Mucosa of stomach (tissue), 1 donor: ENCODE data around the gene DCLRE1C.
"Not testable (repeated sequence)": the region's sequence is repeated elsewhere in the genome, so short reads cannot be mapped to it uniquely, and the experiment has no call there.

Experiments
- H3K27me3 ChIP-seq: one replicate; pipeline ENCODE4 v1.7.0; 2013; ENCODE audit warnings: mild to moderate bottlenecking, low read length; ENCODE audit not compliant: control insufficient read depth, insufficient read depth
- H3K36me3 ChIP-seq: one replicate; pipeline ENCODE4 v1.7.0; 2013; ENCODE audit warnings: low read length; ENCODE audit not compliant: control insufficient read depth, insufficient read depth
- H3K4me1 ChIP-seq: one replicate; pipeline ENCODE4 v1.7.0; 2013; ENCODE audit warnings: mild to moderate bottlenecking, low read length; ENCODE audit not compliant: control insufficient read depth, insufficient read depth
- H3K4me3 ChIP-seq: one replicate; pipeline ENCODE4 v1.7.0; 2013; ENCODE audit warnings: low read length
- H3K9ac ChIP-seq: one replicate; pipeline ENCODE4 v1.7.0; 2013; ENCODE audit warnings: mild to moderate bottlenecking, low read length, moderate library complexity
- H3K9me3 ChIP-seq: one replicate; pipeline ENCODE4 v1.7.0; 2013; ENCODE audit warnings: mild to moderate bottlenecking, low read length, moderate library complexity; ENCODE audit not compliant: control insufficient read depth
- donor health status: Pancreatic carcinoma.

The DCLRE1C gene

DNA sequence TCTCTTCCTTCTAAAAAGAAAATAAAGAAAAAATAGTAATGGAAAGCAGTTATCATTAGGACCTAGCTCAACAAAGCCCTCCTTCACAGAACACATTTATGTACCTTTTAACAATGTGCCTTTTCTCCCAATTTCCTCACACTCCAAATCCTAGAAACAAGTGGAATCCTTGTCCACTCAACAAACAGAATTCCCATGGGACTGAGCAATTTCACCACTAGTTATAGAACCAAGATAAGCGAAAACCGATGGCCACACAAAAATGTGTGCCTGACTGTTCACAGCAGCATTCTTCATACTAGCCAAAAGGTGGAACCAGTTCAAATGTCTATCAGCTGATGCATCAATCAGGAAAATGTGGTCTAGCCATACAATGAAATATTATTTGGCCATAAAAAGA lies 17.3 kb downstream of the DCLRE1C start:
- Histone ChIP-seq H3K9me3 (no peaks in the 10 kb centered on the region), H3K36me3 (no peaks in the 10 kb centered on the region), H3K27me3 (no peaks in the 10 kb centered on the region), H3K4me1 (no peaks in the 10 kb centered on the region), H3K4me3 (no peak overlapping the region), H3K9ac (no peak overlapping the region)

- Histone ChIP-seq H3K9me3 (no peaks in the 10 kb centered on the region), H3K36me3 (peaks cover 2% of the 10 kb centered on the region), H3K4me3 (no peak overlapping the region), H3K4me1 (no peaks in the 10 kb centered on the region), H3K9ac (no peak overlapping the region), H3K27me3 (no peaks in the 10 kb centered on the region)
Observed at GRCh38 chr10:14930610-14931009, 23.3 kb downstream of the DCLRE1C start.

DNA sequence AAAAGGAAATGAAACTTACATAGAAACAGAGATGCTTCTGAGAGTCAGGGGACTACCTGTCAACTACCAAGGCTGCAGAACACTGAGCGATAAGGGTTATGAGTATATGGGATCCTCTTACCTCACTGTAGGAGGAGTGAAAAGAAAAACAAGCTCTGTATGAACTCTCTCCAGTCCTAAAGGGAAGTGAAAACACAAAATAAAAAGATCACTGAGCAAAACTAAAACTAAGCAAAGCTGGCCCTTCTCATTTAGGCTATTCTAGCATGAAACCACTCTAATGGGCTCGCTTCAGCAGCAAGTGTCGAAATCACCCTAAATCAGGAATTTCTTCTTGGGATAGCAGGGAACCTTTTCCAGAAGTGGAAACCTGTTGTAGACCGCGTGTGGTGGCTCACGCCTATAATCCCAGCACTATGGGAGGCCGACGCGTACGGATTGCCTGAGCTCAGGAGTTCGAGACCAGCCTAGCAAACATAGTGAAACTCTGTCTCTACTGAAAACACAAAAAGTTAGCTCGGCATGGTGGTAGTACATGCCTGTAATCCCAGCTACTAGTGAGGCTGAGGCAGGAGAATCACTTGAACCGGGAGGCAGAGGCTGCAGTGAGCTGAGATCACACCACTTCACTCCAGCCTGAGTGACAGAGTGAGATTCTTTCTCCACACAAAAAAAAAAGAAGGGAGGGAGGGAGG lies 27.0 kb downstream of the DCLRE1C start:
- Histone ChIP-seq H3K4me3 (no peak overlapping the region), H3K9ac (no peak overlapping the region), H3K36me3 (peaks cover 13% of the 10 kb centered on the region), H3K9me3 (no peaks in the 10 kb centered on the region), H3K4me1 (no peaks in the 10 kb centered on the region), H3K27me3 (no peaks in the 10 kb centered on the region)

GRCh38 chr10:14926061-14926470 lies 27.8 kb downstream of the DCLRE1C start:
- peaks cover 13% of the 10 kb centered on the region for H3K36me3 ChIP-seq
- no peaks in the 10 kb centered on the region for H3K27me3 ChIP-seq
- H3K9me3 ChIP-seq = no peaks in the 10 kb centered on the region
- no peaks in the 10 kb centered on the region for H3K4me1 ChIP-seq
- H3K4me3 ChIP-seq = no peak overlapping the region
- H3K9ac ChIP-seq = no peak overlapping the region

GRCh38 chr10:14925268-14925667 lies 28.6 kb downstream of the DCLRE1C start:
- Histone ChIP-seq H3K4me3 (no peak overlapping the region), H3K9me3 (no peaks in the 10 kb centered on the region), H3K36me3 (peaks cover 13% of the 10 kb centered on the region), H3K27me3 (no peaks in the 10 kb centered on the region), H3K4me1 (no peaks in the 10 kb centered on the region), H3K9ac (no peak overlapping the region)

DNA sequence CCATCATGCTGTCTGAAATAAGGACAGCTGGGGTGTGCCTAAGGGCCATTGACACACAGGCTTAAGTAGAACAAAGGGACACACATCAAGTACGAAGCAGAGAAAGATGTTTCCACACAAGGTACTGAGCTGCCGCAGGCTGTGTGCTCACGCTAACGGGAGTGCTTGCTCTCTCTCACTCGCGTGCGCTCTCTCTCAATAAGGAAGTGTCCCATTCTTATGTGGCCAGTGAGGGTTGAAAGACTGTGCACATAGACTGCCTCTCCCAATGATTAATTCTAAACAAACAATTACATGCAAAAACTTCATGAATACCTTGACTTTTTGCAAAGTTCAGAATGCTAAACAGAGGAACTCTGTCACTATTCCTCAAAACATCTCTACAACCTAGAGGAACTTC lies 29.9 kb downstream of the DCLRE1C start:
- no peaks in the 10 kb centered on the region for H3K9me3 ChIP-seq
- no peak overlapping the region for H3K4me3 ChIP-seq
- H3K9ac ChIP-seq = no peak overlapping the region
- H3K27me3 ChIP-seq = no peaks in the 10 kb centered on the region
- peaks cover 13% of the 10 kb centered on the region for H3K36me3 ChIP-seq
- no peaks in the 10 kb centered on the region for H3K4me1 ChIP-seq

DNA sequence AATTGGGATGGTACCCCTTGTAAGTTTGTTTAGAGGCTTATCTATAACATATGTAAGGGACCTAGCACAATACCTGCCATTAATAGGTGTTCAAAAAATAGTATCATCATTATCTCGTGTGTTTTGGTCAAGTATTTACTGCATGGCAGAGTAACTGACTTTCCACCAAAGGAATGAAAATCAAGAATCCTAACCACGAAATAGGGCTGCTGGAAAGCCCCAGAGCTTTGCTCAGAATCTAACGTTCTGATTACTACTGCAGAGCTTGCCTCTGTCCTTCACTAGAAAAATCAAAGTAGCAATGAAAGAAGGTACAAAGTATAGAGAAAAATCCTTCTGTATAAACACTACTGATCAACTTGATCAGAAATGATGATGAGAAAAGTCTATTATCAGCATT lies 34.9 kb downstream of the DCLRE1C start:
- H3K27me3 ChIP-seq = no peaks in the 10 kb centered on the region
- H3K4me1 ChIP-seq = no peaks in the 10 kb centered on the region
- H3K9me3 ChIP-seq = no peaks in the 10 kb centered on the region
- peaks cover 8% of the 10 kb centered on the region for H3K36me3 ChIP-seq
- H3K4me3 ChIP-seq = no peak overlapping the region
- H3K9ac ChIP-seq = no peak overlapping the region

GRCh38 chr10:14917827-14918226 lies 36.1 kb downstream of the DCLRE1C start:
- Histone ChIP-seq H3K27me3 (no peaks in the 10 kb centered on the region), H3K9me3 (no peaks in the 10 kb centered on the region), H3K9ac (no peak overlapping the region), H3K36me3 (peaks cover 4% of the 10 kb centered on the region), H3K4me3 (no peak overlapping the region), H3K4me1 (no peaks in the 10 kb centered on the region)

GRCh38 chr10:14916600-14916999 lies 37.3 kb downstream of the DCLRE1C start:
- peaks cover 4% of the 10 kb centered on the region for H3K36me3 ChIP-seq

GRCh38 chr10:14911801-14912200 lies 42.1 kb downstream of the DCLRE1C start:
- H3K9me3 ChIP-seq = no peaks in the 10 kb centered on the region
- H3K9ac ChIP-seq = no peak overlapping the region
- H3K27me3 ChIP-seq = no peaks in the 10 kb centered on the region
- peaks cover 7% of the 10 kb centered on the region for H3K36me3 ChIP-seq
- H3K4me1 ChIP-seq = no peaks in the 10 kb centered on the region
- H3K4me3 ChIP-seq = no peak overlapping the region

More at GRCh38 chr10:14916600-14916999, 37.3 kb downstream of the DCLRE1C start:
- H3K4me3 ChIP-seq = no peak overlapping the region
- no peaks in the 10 kb centered on the region for H3K4me1 ChIP-seq
- H3K9me3 ChIP-seq = no peaks in the 10 kb centered on the region
- H3K9ac ChIP-seq = no peak overlapping the region
- H3K27me3 ChIP-seq = no peaks in the 10 kb centered on the region

GRCh38 chr10:14910953-14911352 lies 42.9 kb downstream of the DCLRE1C start:
- peaks cover 7% of the 10 kb centered on the region for H3K36me3 ChIP-seq
- no peaks in the 10 kb centered on the region for H3K9me3 ChIP-seq
- H3K4me3 ChIP-seq = no peak overlapping the region
- H3K4me1 ChIP-seq = no peaks in the 10 kb centered on the region
- no peak overlapping the region for H3K9ac ChIP-seq
- H3K27me3 ChIP-seq = no peaks in the 10 kb centered on the region

- Histone ChIP-seq H3K27me3 (no peaks in the 10 kb centered on the region), H3K36me3 (peaks cover 7% of the 10 kb centered on the region), H3K4me1 (no peaks in the 10 kb centered on the region), H3K4me3 (no peak overlapping the region), H3K9ac (no peak overlapping the region), H3K9me3 (no peaks in the 10 kb centered on the region)
Observed at GRCh38 chr10:14909101-14909500, 44.8 kb downstream of the DCLRE1C start.

DNA sequence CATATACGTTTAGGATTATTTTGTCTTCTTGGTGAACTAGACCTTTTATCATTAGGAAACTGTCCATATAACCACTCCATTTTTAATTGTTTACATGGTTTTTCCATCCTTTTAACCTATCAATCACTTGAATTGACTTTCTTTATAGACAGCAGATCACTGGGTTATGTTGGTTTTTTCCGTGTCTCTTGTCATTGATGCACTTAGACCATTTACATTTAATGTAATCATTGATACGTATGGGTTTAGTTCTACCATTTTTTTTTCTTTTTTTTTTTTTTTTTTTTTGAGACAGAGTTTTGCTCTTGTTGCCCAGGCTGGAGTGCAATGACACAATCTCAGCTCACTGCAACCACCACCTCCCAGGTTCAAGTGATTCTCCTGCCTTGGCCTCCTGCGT lies 46.3 kb downstream of the DCLRE1C start:
- not testable (repeated sequence) for H3K36me3 ChIP-seq, H3K27me3 ChIP-seq, H3K4me3 ChIP-seq, H3K9me3 ChIP-seq, H3K4me1 ChIP-seq, H3K9ac ChIP-seq
